ENCODE results near the gene NACC2.

GRCh38 chr9:136079211-136079915 lies 15.7 kb downstream of the NACC2 start:
- TF ChIP-seq CTCF (IDR thresholded peaks at IDR 0.05) (no peak), POLR2AphosphoS5 (IDR thresholded peaks at IDR 0.05) (no peak), POLR2A (IDR thresholded peaks at IDR 0.05) (no peak)

Data from prostate gland (tissue), 2 donors.